ENCODE measurements around the gene ATP5IF1. TPM values are rescaled to one million over a fixed set of nuclear protein-coding genes. Genes with fewer than 3 reads are reported as not detected.

Gene ATP5IF1
- total and polyA plus RNA-seq, 3 donors from 2014 or later = 259 to 702 (median 345) TPM

- intact Hi-C loops (cut with DNase I; ENCODE audit: low total_unique reads) = loop anchor here (10.0 kb wide), 1 partner anchor 105 kb away; no protein-coding TSS in a partner anchor
- Histone ChIP-seq H3K4me3 (no peak overlapping the region), H3K9me3 (no peaks in the 10 kb centered on the region), H3K36me3 (ENCODE audit: low read depth, missing control alignments) (no peaks in the 10 kb centered on the region), H3K27ac (no peak overlapping the region), H3K27me3 (no peaks in the 10 kb centered on the region), H3K4me1 (no peaks in the 10 kb centered on the region)
- no peak for DNase-seq
- WGBS, 2 donors = 87 to 90% methylated on average over 8 of the region's 8 CpGs
- no peak for TF ChIP-seq POLR2A (IDR thresholded peaks at IDR 0.05)
- TF ChIP-seq CTCF (IDR thresholded peaks at IDR 0.05) = no peak
Observed at GRCh38 chr1:28199328-28200233, 36.3 kb upstream of the ATP5IF1 start.

GRCh38 chr1:28200234-28200873 is 35.6 kb upstream of the ATP5IF1 start:
- 95 to 96% methylated on average over 6 of the region's 6 CpGs for WGBS, 2 donors
- Histone ChIP-seq H3K36me3 (ENCODE audit: low read depth, missing control alignments) (no peaks in the 10 kb centered on the region), H3K9me3 (no peaks in the 10 kb centered on the region), H3K27me3 (no peaks in the 10 kb centered on the region), H3K4me1 (no peaks in the 10 kb centered on the region), H3K27ac (no peak overlapping the region), H3K4me3 (no peak overlapping the region)
- TF ChIP-seq POLR2A (IDR thresholded peaks at IDR 0.05) (no peak), CTCF (IDR thresholded peaks at IDR 0.05) (no peak)
- intact Hi-C loops (cut with DNase I; ENCODE audit: low total_unique reads) = loop anchor here (10.0 kb wide), 1 partner anchor 106 kb away; no protein-coding TSS in a partner anchor
- no peak for DNase-seq

GRCh38 chr1:28205243-28205642 is 30.7 kb upstream of the ATP5IF1 start:
- DNase-seq = no peak
- no peak overlapping the region for H3K27ac ChIP-seq
- no peaks in the 10 kb centered on the region for H3K9me3 ChIP-seq
- H3K36me3 ChIP-seq (ENCODE audit: low read depth, missing control alignments) = no peaks in the 10 kb centered on the region
- TF ChIP-seq CTCF (IDR thresholded peaks at IDR 0.05) = no peak
- TF ChIP-seq POLR2A (IDR thresholded peaks at IDR 0.05) = no peak
- H3K4me3 ChIP-seq = no peak overlapping the region
- no peaks in the 10 kb centered on the region for H3K27me3 ChIP-seq
- WGBS, 2 donors = 79 to 82% methylated on average over 4 of the region's 4 CpGs
- intact Hi-C loops (cut with DNase I; ENCODE audit: low total_unique reads) = loop anchor here (10.0 kb wide), 1 partner anchor 110 kb away; no protein-coding TSS in a partner anchor
- no peaks in the 10 kb centered on the region for H3K4me1 ChIP-seq

GRCh38 chr1:28208818-28209441 is 27.0 kb upstream of the ATP5IF1 start:
- intact Hi-C loops (cut with DNase I; ENCODE audit: low total_unique reads) = loop anchor here (10.0 kb wide), 1 partner anchor 114 kb away; no protein-coding TSS in a partner anchor
- Histone ChIP-seq H3K27ac (no peak overlapping the region), H3K36me3 (ENCODE audit: low read depth, missing control alignments) (no peaks in the 10 kb centered on the region), H3K9me3 (no peaks in the 10 kb centered on the region), H3K4me3 (no peak overlapping the region), H3K4me1 (no peaks in the 10 kb centered on the region), H3K27me3 (no peaks in the 10 kb centered on the region)
- WGBS, 2 donors = 51 to 57% methylated on average over 4 of the region's 4 CpGs
- TF ChIP-seq CTCF (IDR thresholded peaks at IDR 0.05) = peak; percentile 7 to 48 (median 31)
- TF ChIP-seq POLR2A (IDR thresholded peaks at IDR 0.05) = no peak
- DNase-seq = peak; percentile 71
